ENCODE results near the gene BAAT. TPM values are rescaled to one million over a fixed set of nuclear protein-coding genes. Genes with fewer than 3 reads are reported as not detected.

BAAT gene
- total RNA-seq, 1 donor from 2014 or later: 8.9 TPM

DNA sequence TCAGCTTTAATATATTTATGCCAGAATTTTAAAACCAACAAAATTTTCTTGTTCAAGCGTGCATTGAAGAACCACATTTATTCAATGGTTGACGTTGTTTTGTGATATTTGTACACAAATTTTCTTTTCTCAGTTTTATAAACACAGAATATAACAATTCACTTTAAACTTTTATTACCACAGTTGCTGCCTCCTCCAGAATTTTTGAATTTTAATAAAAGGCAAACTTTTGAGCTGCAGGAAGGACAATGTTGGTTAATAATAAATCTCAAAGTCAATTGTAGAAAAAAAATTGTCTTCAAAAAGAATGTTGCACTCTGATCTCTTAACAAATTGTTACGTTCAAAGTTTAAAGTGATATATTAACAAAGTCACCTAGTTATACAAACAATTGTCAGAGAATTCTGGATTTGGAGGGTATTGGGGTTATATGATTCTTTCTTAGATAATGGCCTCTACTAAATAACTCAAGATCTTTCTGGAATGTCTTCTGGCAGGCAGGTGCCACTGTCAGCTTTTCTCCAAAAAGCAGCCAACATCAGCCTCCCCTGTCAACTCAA is 60.5 kb downstream of the BAAT start:
- TF ChIP-seq EZH2 (IDR thresholded peaks at IDR 0.05; ENCODE audit: insufficient read depth, low read length): no peak
- TF ChIP-seq, protein P1, sequence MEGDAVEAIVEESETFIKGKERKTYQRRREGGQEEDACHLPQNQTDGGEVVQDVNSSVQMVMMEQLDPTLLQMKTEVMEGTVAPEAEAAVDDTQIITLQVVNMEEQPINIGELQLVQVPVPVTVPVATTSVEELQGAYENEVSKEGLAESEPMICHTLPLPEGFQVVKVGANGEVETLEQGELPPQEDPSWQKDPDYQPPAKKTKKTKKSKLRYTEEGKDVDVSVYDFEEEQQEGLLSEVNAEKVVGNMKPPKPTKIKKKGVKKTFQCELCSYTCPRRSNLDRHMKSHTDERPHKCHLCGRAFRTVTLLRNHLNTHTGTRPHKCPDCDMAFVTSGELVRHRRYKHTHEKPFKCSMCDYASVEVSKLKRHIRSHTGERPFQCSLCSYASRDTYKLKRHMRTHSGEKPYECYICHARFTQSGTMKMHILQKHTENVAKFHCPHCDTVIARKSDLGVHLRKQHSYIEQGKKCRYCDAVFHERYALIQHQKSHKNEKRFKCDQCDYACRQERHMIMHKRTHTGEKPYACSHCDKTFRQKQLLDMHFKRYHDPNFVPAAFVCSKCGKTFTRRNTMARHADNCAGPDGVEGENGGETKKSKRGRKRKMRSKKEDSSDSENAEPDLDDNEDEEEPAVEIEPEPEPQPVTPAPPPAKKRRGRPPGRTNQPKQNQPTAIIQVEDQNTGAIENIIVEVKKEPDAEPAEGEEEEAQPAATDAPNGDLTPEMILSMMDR (IDR thresholded peaks at IDR 0.05; ENCODE audit: insufficient read depth, low read depth, low read length): no peak
- DNase-seq (ENCODE audit: low read depth): no peak
- peaks cover 6% of the 10 kb centered on the region for H3K9me3 Mint-ChIP-seq (ENCODE audit: unreplicated experiment)

GRCh38 chr9:101323129-101323528 is 61.7 kb downstream of the BAAT start:
- no peak overlapping the region for H2AFZ ChIP-seq (ENCODE audit: low read depth, low read length)
- no peaks in the 10 kb centered on the region for H3K79me2 ChIP-seq (ENCODE audit: insufficient read depth, low read length)
- Mint-ChIP-seq H3K27me3 (ENCODE audit: low read depth, unreplicated experiment) (no peaks in the 10 kb centered on the region), H3K9me3 (ENCODE audit: unreplicated experiment) (peaks cover 6% of the 10 kb centered on the region), H3K36me3 (ENCODE audit: low read depth, unreplicated experiment) (no peaks in the 10 kb centered on the region), H3K4me1 (ENCODE audit: low read depth, unreplicated experiment) (peaks cover 7% of the 10 kb centered on the region), H3K27ac (ENCODE audit: unreplicated experiment) (no peak overlapping the region), H3K4me3 (ENCODE audit: unreplicated experiment) (no peak overlapping the region)
- H3K4me2 ChIP-seq (ENCODE audit: low read length): no peak overlapping the region
- no peaks in the 10 kb centered on the region for H4K20me1 ChIP-seq (ENCODE audit: insufficient read depth, low read length)
- no peaks in the 10 kb centered on the region for H3K9me3 ChIP-seq (ENCODE audit: insufficient read depth, low read depth, low read length)
- H3K27me3 ChIP-seq (ENCODE audit: insufficient read depth, low read length): no peaks in the 10 kb centered on the region
- no peak overlapping the region for H3K9ac ChIP-seq (ENCODE audit: low read length)
- no peaks in the 10 kb centered on the region for H3K36me3 ChIP-seq (ENCODE audit: insufficient read depth, low read length)
- H3K4me1 ChIP-seq (ENCODE audit: insufficient read depth, low read length): no peaks in the 10 kb centered on the region
- no peak for FAIRE-seq
- no peak overlapping the region for H3K27ac ChIP-seq (ENCODE audit: low read depth, low read length)
- H3K4me3 ChIP-seq (ENCODE audit: insufficient read depth, low read depth, low read length): no peak overlapping the region
- no peak for DNase-seq (ENCODE audit: low read depth)
- no peak for TF ChIP-seq EZH2 (IDR thresholded peaks at IDR 0.05; ENCODE audit: insufficient read depth, low read length)
- TF ChIP-seq, protein P1 (IDR thresholded peaks at IDR 0.05; ENCODE audit: insufficient read depth, low read depth, low read length): no peak

More for the DNA sequence above, 60.5 kb downstream of the BAAT start:
- H4K20me1 ChIP-seq (ENCODE audit: insufficient read depth, low read length): no peaks in the 10 kb centered on the region
- no peak overlapping the region for H3K27ac ChIP-seq (ENCODE audit: low read depth, low read length)
- no peaks in the 10 kb centered on the region for H3K36me3 Mint-ChIP-seq (ENCODE audit: low read depth, unreplicated experiment)
- H3K27me3 ChIP-seq (ENCODE audit: insufficient read depth, low read length): no peaks in the 10 kb centered on the region
- peaks cover 7% of the 10 kb centered on the region for H3K4me1 Mint-ChIP-seq (ENCODE audit: low read depth, unreplicated experiment)
- no peaks in the 10 kb centered on the region for H3K36me3 ChIP-seq (ENCODE audit: insufficient read depth, low read length)
- H3K79me2 ChIP-seq (ENCODE audit: insufficient read depth, low read length): no peaks in the 10 kb centered on the region
- no peak overlapping the region for H3K27ac Mint-ChIP-seq (ENCODE audit: unreplicated experiment)
- H3K9me3 ChIP-seq (ENCODE audit: insufficient read depth, low read depth, low read length): no peaks in the 10 kb centered on the region
- H3K9ac ChIP-seq (ENCODE audit: low read length): no peak overlapping the region
- no peaks in the 10 kb centered on the region for H3K4me1 ChIP-seq (ENCODE audit: insufficient read depth, low read length)
- H3K4me3 Mint-ChIP-seq (ENCODE audit: unreplicated experiment): no peak overlapping the region
- no peak overlapping the region for H3K4me2 ChIP-seq (ENCODE audit: low read length)
- no peak overlapping the region for H3K4me3 ChIP-seq (ENCODE audit: insufficient read depth, low read depth, low read length)
- FAIRE-seq: no peak
- H2AFZ ChIP-seq (ENCODE audit: low read depth, low read length): no peak overlapping the region
- no peaks in the 10 kb centered on the region for H3K27me3 Mint-ChIP-seq (ENCODE audit: low read depth, unreplicated experiment)

GRCh38 chr9:101317735-101318134 is 67.1 kb downstream of the BAAT start:
- no peak for DNase-seq (ENCODE audit: low read depth)
- FAIRE-seq: no peak
- Histone ChIP-seq H4K20me1 (ENCODE audit: insufficient read depth, low read length) (no peaks in the 10 kb centered on the region), H3K4me1 (ENCODE audit: insufficient read depth, low read length) (no peaks in the 10 kb centered on the region), H3K4me2 (ENCODE audit: low read length) (no peak overlapping the region), H3K9ac (ENCODE audit: low read length) (no peak overlapping the region), H3K27me3 (ENCODE audit: insufficient read depth, low read length) (no peaks in the 10 kb centered on the region), H3K4me3 (ENCODE audit: insufficient read depth, low read depth, low read length) (no peak overlapping the region), H2AFZ (ENCODE audit: low read depth, low read length) (no peak overlapping the region), H3K79me2 (ENCODE audit: insufficient read depth, low read length) (no peaks in the 10 kb centered on the region), H3K27ac (ENCODE audit: low read depth, low read length) (no peak overlapping the region), H3K9me3 (ENCODE audit: insufficient read depth, low read depth, low read length) (no peaks in the 10 kb centered on the region), H3K36me3 (ENCODE audit: insufficient read depth, low read length) (no peaks in the 10 kb centered on the region)
- Mint-ChIP-seq H3K27me3 (ENCODE audit: low read depth, unreplicated experiment) (no peaks in the 10 kb centered on the region), H3K27ac (ENCODE audit: unreplicated experiment) (no peak overlapping the region), H3K9me3 (ENCODE audit: unreplicated experiment) (no peaks in the 10 kb centered on the region), H3K4me1 (ENCODE audit: low read depth, unreplicated experiment) (no peaks in the 10 kb centered on the region), H3K36me3 (ENCODE audit: low read depth, unreplicated experiment) (no peaks in the 10 kb centered on the region), H3K4me3 (ENCODE audit: unreplicated experiment) (no peak overlapping the region)
- no peak for TF ChIP-seq EZH2 (IDR thresholded peaks at IDR 0.05; ENCODE audit: insufficient read depth, low read length)
- TF ChIP-seq, protein P1 (IDR thresholded peaks at IDR 0.05; ENCODE audit: insufficient read depth, low read depth, low read length): no peak

Measured in astrocyte (in vitro differentiated cells and primary cell).